ENCODE measurements around the gene BBS9. TPM values are rescaled to one million over a fixed set of nuclear protein-coding genes. Genes with fewer than 3 reads are reported as not detected.

BBS9 gene
- total RNA-seq, 5 donors from 2014 or later (not counting 1 experiment from before 2014, with no cell fraction given): 18.5 to 28.8 (median 20.9) TPM

DNA sequence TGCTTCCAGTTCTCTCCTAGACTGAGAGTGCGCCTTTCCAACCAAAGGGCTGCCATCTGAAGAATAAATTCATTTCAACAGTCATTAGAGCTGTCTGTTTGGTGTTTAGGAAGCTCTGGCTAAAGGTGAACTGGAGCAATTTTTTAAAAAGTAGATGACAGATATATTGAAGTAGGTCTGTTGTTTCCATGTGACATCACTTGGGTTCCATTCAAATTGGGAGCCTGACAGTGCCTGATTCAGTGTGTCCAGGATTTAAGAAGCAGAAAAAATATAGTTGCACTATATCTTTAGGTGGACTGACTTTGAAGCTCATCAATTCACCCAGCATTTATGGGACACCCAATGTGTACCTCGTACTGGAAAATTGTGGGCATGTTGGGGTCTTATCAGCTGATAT is 367.7 kb downstream of the BBS9 start:
- DNase-seq (no peak), ATAC-seq (replicated peaks in 1 of 4) (no peak)
- peaks cover 9% of the 10 kb centered on the region for H3K36me3 Mint-ChIP-seq
- H3K9me3 ChIP-seq: no peaks in the 10 kb centered on the region
- no peak overlapping the region for H3K4me3 ChIP-seq (ENCODE audit: control insufficient read depth in 1 of 2, extremely low read depth in 1 of 2, low read length in 1 of 2)
- no peak overlapping the region for H3K27ac ChIP-seq (ENCODE audit: low read length)
- no peaks in the 10 kb centered on the region for H3K4me1 ChIP-seq (ENCODE audit: control insufficient read depth in 1 of 2, extremely low read depth in 1 of 2, insufficient read depth in 2 of 2, low read length in 2 of 2)
- no peak overlapping the region for H3K4me3 Mint-ChIP-seq
- H3K27me3 Mint-ChIP-seq: no peaks in the 10 kb centered on the region
- H3K4me1 Mint-ChIP-seq: no peaks in the 10 kb centered on the region
- H3K27ac Mint-ChIP-seq: no peak overlapping the region
- POLR2A ChIA-PET: no interaction called here
- no CpG with 5 or more reads among the region's 2 CpGs for WGBS (ENCODE audit: insufficient coverage)
- no peaks in the 10 kb centered on the region for H3K9me3 Mint-ChIP-seq
- H3K36me3 ChIP-seq (ENCODE audit: control insufficient read depth in 2 of 2, extremely low read depth in 1 of 2, insufficient read depth in 1 of 2, low read length in 1 of 2): no peaks in the 10 kb centered on the region
- no peaks in the 10 kb centered on the region for H3K27me3 ChIP-seq (replicated peaks in 1 of 2; ENCODE audit: control insufficient read depth in 2 of 2, extremely low read depth in 1 of 2, insufficient read depth in 2 of 2, low read length in 1 of 2)
- CTCF ChIA-PET: interaction anchor here in 1 of 2 donors (1.2 kb wide), 1 partner anchor 10 kb away, joined by 3 read pairs; no protein-coding TSS in a partner anchor

DNA sequence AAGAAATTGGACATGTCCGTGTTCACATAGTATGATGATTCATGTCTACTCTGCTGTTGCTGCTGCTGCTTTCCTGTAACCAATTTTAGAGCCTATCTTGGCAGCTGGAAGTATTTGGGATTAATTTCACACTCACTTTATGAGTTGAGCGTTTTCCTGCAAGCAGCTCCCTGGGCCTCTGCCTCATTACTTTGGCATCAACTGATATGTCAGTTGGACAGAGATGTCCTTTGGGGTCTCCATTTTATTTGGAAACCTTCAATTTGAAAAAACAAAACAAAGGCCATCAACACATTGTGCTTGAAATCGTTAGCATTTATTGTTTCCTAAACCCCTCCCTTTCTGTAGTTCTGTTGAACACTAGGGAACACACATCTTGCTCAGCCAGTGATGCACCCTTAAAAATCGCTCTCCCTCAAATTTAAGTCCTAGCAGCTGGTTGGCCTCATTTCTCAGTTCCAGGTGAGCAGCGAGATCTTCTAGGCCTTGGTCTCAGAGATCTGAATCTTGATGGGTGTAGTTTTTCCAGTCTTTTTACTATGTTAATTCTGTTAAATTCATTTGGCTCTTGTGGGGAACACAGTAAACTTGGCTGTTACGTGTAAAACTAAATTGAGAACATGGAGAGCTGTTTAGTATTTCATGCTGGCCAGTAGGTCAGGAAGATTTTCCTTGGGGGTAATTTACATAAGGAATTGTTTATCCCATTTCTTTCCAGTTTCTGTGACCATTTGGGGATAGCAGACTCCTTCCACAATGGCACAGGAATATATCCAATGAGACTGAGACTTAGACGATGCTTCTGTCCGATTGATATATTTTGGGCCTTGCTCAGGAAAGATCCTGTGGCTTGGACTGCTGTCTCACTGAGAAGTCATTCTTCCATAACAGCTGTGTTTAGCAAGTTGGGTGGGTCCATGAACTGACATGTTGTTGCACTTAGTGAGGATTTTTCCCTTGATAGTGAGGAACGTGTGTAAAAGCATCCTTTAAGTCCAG is 371.6 kb downstream of the BBS9 start:
- POLR2A ChIA-PET: no interaction called here
- Mint-ChIP-seq H3K36me3 (peaks cover 18% of the 10 kb centered on the region), H3K4me3 (no peak overlapping the region), H3K27me3 (no peaks in the 10 kb centered on the region), H3K4me1 (no peaks in the 10 kb centered on the region), H3K27ac (no peak overlapping the region), H3K9me3 (no peaks in the 10 kb centered on the region)
- DNase-seq: no peak
- H3K4me1 ChIP-seq (ENCODE audit: control insufficient read depth in 1 of 2, extremely low read depth in 1 of 2, insufficient read depth in 2 of 2, low read length in 2 of 2): no peaks in the 10 kb centered on the region
- no peaks in the 10 kb centered on the region for H3K36me3 ChIP-seq (ENCODE audit: control insufficient read depth in 2 of 2, extremely low read depth in 1 of 2, insufficient read depth in 1 of 2, low read length in 1 of 2)
- no peak overlapping the region for H3K4me3 ChIP-seq (ENCODE audit: control insufficient read depth in 1 of 2, extremely low read depth in 1 of 2, low read length in 1 of 2)
- WGBS (ENCODE audit: insufficient coverage): 94% methylated on average over 3 of the region's 9 CpGs
- CTCF ChIA-PET: no interaction called here
- no peak for ATAC-seq (replicated peaks in 1 of 4)
- H3K27me3 ChIP-seq (replicated peaks in 1 of 2; ENCODE audit: control insufficient read depth in 2 of 2, extremely low read depth in 1 of 2, insufficient read depth in 2 of 2, low read length in 1 of 2): no peaks in the 10 kb centered on the region
- no peak overlapping the region for H3K27ac ChIP-seq (ENCODE audit: low read length)
- no peaks in the 10 kb centered on the region for H3K9me3 ChIP-seq

DNA sequence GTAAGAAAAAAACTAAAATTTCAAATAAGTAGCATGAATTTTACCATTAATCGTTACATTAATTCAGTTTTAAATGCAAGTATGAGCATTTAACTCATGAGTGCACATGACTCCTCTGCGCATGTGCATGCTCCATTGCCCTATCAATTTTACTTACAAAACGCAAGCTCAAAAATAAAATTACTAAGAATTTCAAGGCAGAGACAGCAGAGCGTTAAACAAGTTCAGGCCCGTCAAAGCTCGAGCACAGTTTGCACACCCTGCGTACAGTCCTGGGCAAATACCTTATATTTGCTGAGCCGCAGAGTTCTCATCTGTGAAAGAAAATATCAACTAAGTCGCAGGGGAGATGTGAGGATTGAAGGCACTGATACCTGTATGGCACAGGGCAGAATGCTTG is 373.6 kb downstream of the BBS9 start:
- Histone ChIP-seq H3K4me1 (ENCODE audit: control insufficient read depth in 1 of 2, extremely low read depth in 1 of 2, insufficient read depth in 2 of 2, low read length in 2 of 2) (no peaks in the 10 kb centered on the region), H3K27ac (ENCODE audit: low read length) (no peak overlapping the region), H3K36me3 (ENCODE audit: control insufficient read depth in 2 of 2, extremely low read depth in 1 of 2, insufficient read depth in 1 of 2, low read length in 1 of 2) (no peaks in the 10 kb centered on the region), H3K27me3 (replicated peaks in 1 of 2; ENCODE audit: control insufficient read depth in 2 of 2, extremely low read depth in 1 of 2, insufficient read depth in 2 of 2, low read length in 1 of 2) (no peaks in the 10 kb centered on the region), H3K9me3 (no peaks in the 10 kb centered on the region), H3K4me3 (ENCODE audit: control insufficient read depth in 1 of 2, extremely low read depth in 1 of 2, low read length in 1 of 2) (no peak overlapping the region)
- ChIA-PET POLR2A (no interaction called here), CTCF (interaction anchor here in 1 of 2 donors (0.9 kb wide), 1 partner anchor 16 kb away, joined by 5 read pairs; no protein-coding TSS in a partner anchor)
- Mint-ChIP-seq H3K36me3 (peaks cover 34% of the 10 kb centered on the region), H3K27ac (no peak overlapping the region), H3K9me3 (no peaks in the 10 kb centered on the region), H3K27me3 (no peaks in the 10 kb centered on the region), H3K4me1 (no peaks in the 10 kb centered on the region), H3K4me3 (no peak overlapping the region)
- WGBS (ENCODE audit: insufficient coverage): 98% methylated on average over 6 of the region's 9 CpGs
- no peak for ATAC-seq (replicated peaks in 1 of 4)
- no peak for DNase-seq

DNA sequence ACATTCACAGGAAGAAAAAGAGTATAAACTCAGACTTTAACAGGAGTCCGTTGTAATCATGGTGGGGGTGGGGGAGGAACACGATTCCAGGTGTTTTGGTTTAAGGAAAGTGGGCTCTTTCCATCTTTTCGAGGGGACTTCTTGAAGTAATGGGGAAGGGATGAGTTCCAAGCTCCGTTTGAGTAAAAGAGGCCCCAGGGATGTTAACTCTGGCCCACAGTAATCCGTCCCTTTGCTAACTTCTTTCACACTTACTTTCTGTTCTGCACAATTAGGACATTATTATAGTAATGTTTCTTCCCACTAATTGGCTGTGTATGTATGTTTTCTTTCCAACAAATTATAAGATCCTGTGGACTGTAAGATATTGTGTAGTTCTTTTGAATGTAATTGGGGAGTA is 374.4 kb downstream of the BBS9 start:
- Histone ChIP-seq H3K27me3 (replicated peaks in 1 of 2; ENCODE audit: control insufficient read depth in 2 of 2, extremely low read depth in 1 of 2, insufficient read depth in 2 of 2, low read length in 1 of 2) (no peaks in the 10 kb centered on the region), H3K9me3 (no peaks in the 10 kb centered on the region), H3K27ac (ENCODE audit: low read length) (no peak overlapping the region), H3K4me3 (ENCODE audit: control insufficient read depth in 1 of 2, extremely low read depth in 1 of 2, low read length in 1 of 2) (no peak overlapping the region), H3K4me1 (ENCODE audit: control insufficient read depth in 1 of 2, extremely low read depth in 1 of 2, insufficient read depth in 2 of 2, low read length in 2 of 2) (no peaks in the 10 kb centered on the region), H3K36me3 (ENCODE audit: control insufficient read depth in 2 of 2, extremely low read depth in 1 of 2, insufficient read depth in 1 of 2, low read length in 1 of 2) (no peaks in the 10 kb centered on the region)
- DNase-seq (no peak), ATAC-seq (replicated peaks in 1 of 4) (no peak)
- H3K27me3 Mint-ChIP-seq: no peaks in the 10 kb centered on the region
- ChIA-PET CTCF (no interaction called here), POLR2A (no interaction called here)
- H3K4me1 Mint-ChIP-seq: no peaks in the 10 kb centered on the region
- H3K36me3 Mint-ChIP-seq: peaks cover 39% of the 10 kb centered on the region
- 100% methylated on average over 1 of the region's 5 CpGs for WGBS (ENCODE audit: insufficient coverage)
- H3K27ac Mint-ChIP-seq: no peak overlapping the region
- no peaks in the 10 kb centered on the region for H3K9me3 Mint-ChIP-seq
- no peak overlapping the region for H3K4me3 Mint-ChIP-seq

DNA sequence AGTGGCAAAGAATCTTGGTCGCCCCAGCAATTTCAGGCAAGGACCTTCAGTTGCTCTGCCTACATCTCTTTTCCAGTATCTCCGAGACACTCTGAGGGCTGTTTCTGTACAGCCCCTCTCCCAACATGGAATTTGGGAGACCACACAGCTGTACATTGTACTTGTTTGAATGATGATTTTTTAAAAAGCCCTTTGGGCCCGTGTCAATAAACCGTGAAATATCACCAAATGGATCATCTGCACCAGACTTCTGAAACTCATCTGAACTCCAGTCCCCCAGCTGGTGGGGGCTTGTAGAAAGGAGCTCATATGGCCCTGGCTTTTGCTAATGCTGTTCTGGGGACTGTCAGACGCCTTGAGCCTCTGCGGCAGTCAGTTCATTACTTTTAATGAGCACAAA is 374.9 kb downstream of the BBS9 start:
- Mint-ChIP-seq H3K36me3 (peaks cover 45% of the 10 kb centered on the region), H3K27me3 (no peaks in the 10 kb centered on the region), H3K4me3 (no peak overlapping the region), H3K9me3 (no peaks in the 10 kb centered on the region), H3K4me1 (no peaks in the 10 kb centered on the region), H3K27ac (no peak overlapping the region)
- no peaks in the 10 kb centered on the region for H3K36me3 ChIP-seq (ENCODE audit: control insufficient read depth in 2 of 2, extremely low read depth in 1 of 2, insufficient read depth in 1 of 2, low read length in 1 of 2)
- no peaks in the 10 kb centered on the region for H3K27me3 ChIP-seq (replicated peaks in 1 of 2; ENCODE audit: control insufficient read depth in 2 of 2, extremely low read depth in 1 of 2, insufficient read depth in 2 of 2, low read length in 1 of 2)
- ATAC-seq (replicated peaks in 1 of 4): no peak
- no peak overlapping the region for H3K4me3 ChIP-seq (ENCODE audit: control insufficient read depth in 1 of 2, extremely low read depth in 1 of 2, low read length in 1 of 2)
- no peak overlapping the region for H3K27ac ChIP-seq (ENCODE audit: low read length)
- DNase-seq: no peak
- WGBS (ENCODE audit: insufficient coverage): 90% methylated on average over 1 of the region's 6 CpGs
- ChIA-PET CTCF (no interaction called here), POLR2A (interaction anchor here in 1 of 2 donors (0.7 kb wide), 1 partner anchor 1030 kb away, joined by 4 read pairs; no protein-coding TSS in a partner anchor)
- H3K9me3 ChIP-seq: no peaks in the 10 kb centered on the region
- no peaks in the 10 kb centered on the region for H3K4me1 ChIP-seq (ENCODE audit: control insufficient read depth in 1 of 2, extremely low read depth in 1 of 2, insufficient read depth in 2 of 2, low read length in 2 of 2)

DNA sequence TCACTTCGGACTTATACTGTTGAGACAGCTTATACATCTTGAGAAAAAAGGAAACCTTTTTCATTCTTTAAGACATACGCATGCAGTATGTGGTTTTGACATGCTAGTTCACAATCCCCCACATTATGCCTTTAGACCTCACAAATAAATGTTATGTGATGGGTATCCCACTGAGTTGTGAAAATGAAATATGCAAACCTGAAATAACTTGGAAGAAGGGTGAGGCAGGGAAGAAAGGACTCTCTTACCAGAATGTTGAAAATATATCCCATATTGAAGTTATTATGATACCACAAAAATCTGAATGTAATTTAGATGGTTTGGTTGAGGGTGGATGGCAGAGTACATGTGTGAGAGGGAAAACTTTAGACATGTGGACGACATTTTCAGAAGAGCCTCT is 379.8 kb downstream of the BBS9 start:
- Histone ChIP-seq H3K4me3 (ENCODE audit: control insufficient read depth in 1 of 2, extremely low read depth in 1 of 2, low read length in 1 of 2) (no peak overlapping the region), H3K4me1 (ENCODE audit: control insufficient read depth in 1 of 2, extremely low read depth in 1 of 2, insufficient read depth in 2 of 2, low read length in 2 of 2) (no peaks in the 10 kb centered on the region), H3K36me3 (ENCODE audit: control insufficient read depth in 2 of 2, extremely low read depth in 1 of 2, insufficient read depth in 1 of 2, low read length in 1 of 2) (no peaks in the 10 kb centered on the region), H3K27me3 (replicated peaks in 1 of 2; ENCODE audit: control insufficient read depth in 2 of 2, extremely low read depth in 1 of 2, insufficient read depth in 2 of 2, low read length in 1 of 2) (no peaks in the 10 kb centered on the region), H3K9me3 (no peaks in the 10 kb centered on the region), H3K27ac (ENCODE audit: low read length) (no peak overlapping the region)
- H3K27me3 Mint-ChIP-seq: no peaks in the 10 kb centered on the region
- no peaks in the 10 kb centered on the region for H3K9me3 Mint-ChIP-seq
- peaks cover 66% of the 10 kb centered on the region for H3K36me3 Mint-ChIP-seq
- WGBS (ENCODE audit: insufficient coverage): 89% methylated on average over 1 of the region's 3 CpGs
- CTCF ChIA-PET: interaction anchor here in 1 of 2 donors (0.6 kb wide), 1 partner anchor 21 kb away, joined by 4 read pairs; no protein-coding TSS in a partner anchor
- H3K27ac Mint-ChIP-seq: no peak overlapping the region
- POLR2A ChIA-PET: no interaction called here
- DNase-seq (no peak), ATAC-seq (replicated peaks in 1 of 4) (no peak)
- no peak overlapping the region for H3K4me3 Mint-ChIP-seq
- H3K4me1 Mint-ChIP-seq: no peaks in the 10 kb centered on the region

All from T-cell (primary cell).